HepG2 (cell line): ENCODE results near the gene UGT1A7. TPM values are rescaled to one million over a fixed set of nuclear protein-coding genes. Genes with fewer than 3 reads are reported as not detected.

ENCODE experiments used
- ATF3 ChIP-seq: sonication (generic); formaldehyde crosslinking; IDR thresholded peaks from 2 replicates; pipeline ENCODE4 v1.4.0; 2020; ENCODE audit warnings: missing genetic modification reagents
- ATRX ChIP-seq: sonication (generic); formaldehyde crosslinking; IDR thresholded peaks from 2 replicates; pipeline ENCODE4 v1.4.0; 2020; ENCODE audit warnings: missing genetic modification reagents, borderline replicate concordance
- ELK4 ChIP-seq: sonication (generic); formaldehyde crosslinking; IDR thresholded peaks from 2 replicates; pipeline ENCODE4 v1.9.0; 2021; ENCODE audit warnings: missing genetic modification reagents, borderline replicate concordance
- FOXA3 ChIP-seq: IDR thresholded peaks from 2 replicates; pipeline ENCODE4 v1.6.1; 2016; ENCODE audit warnings: missing genetic modification reagents, missing compliant biosample characterization
- FOXC1 ChIP-seq: sonication (generic); formaldehyde crosslinking; IDR thresholded peaks from 2 replicates; pipeline ENCODE4 v1.8.0; 2022; ENCODE audit warnings: mild to moderate bottlenecking, missing genetic modification reagents, borderline replicate concordance
- KDM3A ChIP-seq: IDR thresholded peaks from 2 replicates; pipeline ENCODE4 v1.6.1; 2018; ENCODE audit warnings: low read depth, missing compliant biosample characterization
- MLXIP ChIP-seq: sonication (generic); formaldehyde crosslinking; IDR thresholded peaks from 2 replicates; pipeline ENCODE4 v1.9.0; 2021; ENCODE audit warnings: missing genetic modification reagents, borderline replicate concordance
- MXD4 ChIP-seq: IDR thresholded peaks from 2 replicates; pipeline ENCODE4 v1.6.1; 2016; ENCODE audit warnings: mild to moderate bottlenecking, missing biosample characterization, missing genetic modification reagents
- NCOA2 ChIP-seq: sonication (generic); formaldehyde crosslinking; IDR thresholded peaks from 2 replicates; pipeline ENCODE4 v1.8.0; 2022; ENCODE audit warnings: inconsistent platforms
- SKI ChIP-seq: fragments of 450-650 bp; IDR thresholded peaks from one replicate; pipeline ENCODE4 v1.6.1; 2018; ENCODE audit warnings: mild to moderate bottlenecking; ENCODE audit not compliant: partially characterized antibody
- TBX2 ChIP-seq: sonication (generic); formaldehyde crosslinking; IDR thresholded peaks from 2 replicates; pipeline ENCODE4 v1.5.0; 2020; ENCODE audit warnings: missing genetic modification reagents, mild to moderate bottlenecking, borderline replicate concordance
- ZKSCAN8 ChIP-seq: IDR thresholded peaks from 2 replicates; pipeline ENCODE4 v1.6.1; 2016; ENCODE audit warnings: borderline replicate concordance, missing genetic modification reagents, missing compliant biosample characterization
- ZMYM4 ChIP-seq: sonication (generic); formaldehyde crosslinking; IDR thresholded peaks from 2 replicates; pipeline ENCODE4 v1.8.1; 2023; ENCODE audit warnings: mild to moderate bottlenecking, missing genetic modification reagents
- ZNF17 ChIP-seq: sonication (generic); formaldehyde crosslinking; IDR thresholded peaks from 2 replicates; pipeline ENCODE4 v1.5.0; 2020; ENCODE audit warnings: mild to moderate bottlenecking, missing genetic modification reagents
- ZNF30 ChIP-seq: sonication (generic); formaldehyde crosslinking; IDR thresholded peaks from 2 replicates; pipeline ENCODE4 v1.5.0; 2020; ENCODE audit warnings: mild to moderate bottlenecking, missing genetic modification reagents
- ZNF512B ChIP-seq: sonication (generic); formaldehyde crosslinking; IDR thresholded peaks from 2 replicates; pipeline ENCODE4 v1.5.1; 2020; ENCODE audit warnings: missing genetic modification reagents, mild to moderate bottlenecking, borderline replicate concordance
- ZNF552 ChIP-seq: sonication (generic); formaldehyde crosslinking; IDR thresholded peaks from 2 replicates; pipeline ENCODE4 v1.9.0; 2022; ENCODE audit warnings: missing genetic modification reagents, mild to moderate bottlenecking, borderline replicate concordance
- ZNF574 ChIP-seq: sonication (generic); formaldehyde crosslinking; IDR thresholded peaks from 2 replicates; pipeline ENCODE4 v1.4.0; 2020; ENCODE audit warnings: missing genetic modification reagents
- ZNF629 ChIP-seq: sonication (generic); formaldehyde crosslinking; conservative IDR thresholded peaks from 2 replicates; pipeline ENCODE4 v1.5.0; 2020; ENCODE audit warnings: missing genetic modification reagents
- ZNF850 ChIP-seq: sonication (generic); formaldehyde crosslinking; conservative IDR thresholded peaks from 2 replicates; pipeline ENCODE4 v1.9.0; 2021; ENCODE audit warnings: mild to moderate bottlenecking, missing genetic modification reagents
- polyA plus RNA-seq, 8 experiments: library from polyadenylated mRNA; depleted of rRNA in 3 of 8; stranded (reverse) in 7 of 8; unstranded in 1 of 8; fragments of >200 nt; fragmentation: Illumina TruSeq in 4 of 8; extraction: Trizol in 4 of 8; gene quantifications; 2 replicates each; pipeline versions ENCODE4 v1.2.1 to v1.2.3, GENCODE V29; 2011 to 2016; ENCODE audit warnings: low read depth in 4 of 8, missing spikeins in 1 of 8, mixed read lengths in 1 of 8; ENCODE audit not compliant: insufficient read depth in 1 of 8
- total RNA-seq, 5 experiments: library from RNA; depleted of rRNA; stranded (reverse); fragments of >200 nt; fragmentation: Illumina TruSeq; extraction: Trizol; gene quantifications; 2 replicates each; pipeline ENCODE4 v1.2.3, GENCODE V29; 2016; ENCODE audit warnings: low read depth in 1 of 5

The UGT1A7 gene
- total and polyA plus RNA-seq, 2 of the 13 experiments (the other 11 are each of a cell fraction or from before 2014, with no cell fraction given) = not detected

- TF ChIP-seq ATF3 (CRISPR knock-in tag) (no peak), ZNF629 (CRISPR knock-in tag) (no peak), MXD4 (CRISPR knock-in tag) (no peak), ZNF512B (CRISPR knock-in tag) (no peak), SKI (no peak), TBX2 (no peak), ZNF30 (CRISPR knock-in tag) (no peak), ATRX (CRISPR knock-in tag) (no peak), ZMYM4 (CRISPR knock-in tag) (no peak), ZKSCAN8 (CRISPR knock-in tag) (no peak), FOXC1 (CRISPR knock-in tag) (no peak), FOXA3 (CRISPR knock-in tag) (peak; percentile 45; the same call in 1 of the 2 replicates), NCOA2 (CRISPR knock-in tag) (no peak), KDM3A (CRISPR knock-in tag) (no peak), MLXIP (CRISPR knock-in tag) (no peak), ELK4 (CRISPR knock-in tag) (no peak), ZNF17 (CRISPR knock-in tag) (no peak), ZNF574 (CRISPR knock-in tag) (no peak), ZNF552 (CRISPR knock-in tag) (no peak), ZNF850 (CRISPR knock-in tag) (no peak)
Observed at GRCh38 chr2:233688341-233688740, 6.6 kb downstream of the UGT1A7 start (continued).
